ENCODE results near the gene MINDY4. TPM values are rescaled to one million over a fixed set of nuclear protein-coding genes. Genes with fewer than 3 reads are reported as not detected.

Gene MINDY4
- total RNA-seq, 1 donor: 13.2 TPM

DNA sequence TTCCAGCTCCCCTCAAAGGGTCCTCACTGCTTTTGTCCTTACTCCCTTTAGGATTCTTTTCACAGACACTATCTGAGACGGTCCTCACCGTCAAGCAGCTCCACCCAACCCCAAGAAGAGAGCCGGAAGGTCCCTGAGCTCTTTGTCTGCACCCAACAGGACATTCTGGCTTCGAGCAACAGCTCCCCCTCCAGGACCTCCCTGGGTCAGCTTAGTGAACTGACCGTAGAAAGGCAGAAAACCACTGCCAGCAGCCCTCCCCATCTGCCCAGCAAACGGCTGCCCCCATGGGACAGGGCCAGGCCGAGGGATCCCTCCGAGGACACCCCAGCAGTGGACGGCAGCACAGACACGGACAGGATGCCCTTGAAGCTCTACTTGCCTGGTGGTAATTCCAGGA is 19.9 kb downstream of the MINDY4 start:
- no peak for DNase-seq (ENCODE audit: low read depth)
- H3K4me3 ChIP-seq (ENCODE audit: low read depth, low read length): no peak overlapping the region
- TF ChIP-seq, protein P1, sequence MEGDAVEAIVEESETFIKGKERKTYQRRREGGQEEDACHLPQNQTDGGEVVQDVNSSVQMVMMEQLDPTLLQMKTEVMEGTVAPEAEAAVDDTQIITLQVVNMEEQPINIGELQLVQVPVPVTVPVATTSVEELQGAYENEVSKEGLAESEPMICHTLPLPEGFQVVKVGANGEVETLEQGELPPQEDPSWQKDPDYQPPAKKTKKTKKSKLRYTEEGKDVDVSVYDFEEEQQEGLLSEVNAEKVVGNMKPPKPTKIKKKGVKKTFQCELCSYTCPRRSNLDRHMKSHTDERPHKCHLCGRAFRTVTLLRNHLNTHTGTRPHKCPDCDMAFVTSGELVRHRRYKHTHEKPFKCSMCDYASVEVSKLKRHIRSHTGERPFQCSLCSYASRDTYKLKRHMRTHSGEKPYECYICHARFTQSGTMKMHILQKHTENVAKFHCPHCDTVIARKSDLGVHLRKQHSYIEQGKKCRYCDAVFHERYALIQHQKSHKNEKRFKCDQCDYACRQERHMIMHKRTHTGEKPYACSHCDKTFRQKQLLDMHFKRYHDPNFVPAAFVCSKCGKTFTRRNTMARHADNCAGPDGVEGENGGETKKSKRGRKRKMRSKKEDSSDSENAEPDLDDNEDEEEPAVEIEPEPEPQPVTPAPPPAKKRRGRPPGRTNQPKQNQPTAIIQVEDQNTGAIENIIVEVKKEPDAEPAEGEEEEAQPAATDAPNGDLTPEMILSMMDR (IDR thresholded peaks at IDR 0.05; ENCODE audit: insufficient read depth, low read length): no peak

DNA sequence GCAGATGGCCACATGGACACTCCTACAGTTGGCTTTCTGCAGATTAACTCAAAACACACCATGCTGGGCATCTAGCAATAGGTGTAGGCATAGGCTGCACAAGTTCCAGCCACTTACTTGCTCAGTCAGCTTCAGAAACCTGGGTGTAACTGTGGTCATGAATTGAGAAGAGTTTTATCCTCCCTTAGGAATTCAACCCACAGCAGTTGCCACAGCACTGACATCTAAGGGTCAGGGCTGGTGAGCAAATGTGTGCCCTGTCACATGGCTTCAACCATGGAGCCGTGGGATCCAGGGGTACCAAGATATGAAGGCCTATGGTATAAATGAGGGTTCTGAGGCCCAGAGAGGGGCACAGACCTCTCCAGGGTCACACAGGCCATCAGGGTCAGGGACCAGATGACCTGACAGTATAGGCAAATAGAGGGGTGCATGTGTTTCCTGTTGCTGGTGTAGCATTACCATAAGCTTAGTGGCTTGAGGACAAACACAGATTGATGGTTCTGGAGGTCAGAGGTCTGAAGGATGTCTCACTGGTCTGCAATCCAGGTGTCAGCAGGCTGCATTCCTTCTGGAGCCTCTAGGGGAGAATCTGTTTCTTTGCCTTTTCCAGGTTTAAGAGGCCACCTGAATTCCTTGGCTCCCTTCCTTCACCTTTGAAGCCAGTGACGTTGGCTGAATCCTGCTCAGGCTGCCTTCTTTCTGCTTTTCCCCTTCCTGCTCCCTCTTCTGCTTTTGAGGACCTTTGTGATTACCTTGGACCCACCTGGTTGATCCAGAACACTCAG is 24.1 kb downstream of the MINDY4 start:
- no peak for DNase-seq (ENCODE audit: low read depth)
- TF ChIP-seq, protein P1 (IDR thresholded peaks at IDR 0.05; ENCODE audit: insufficient read depth, low read length): no peak
- no peak overlapping the region for H3K4me3 ChIP-seq (ENCODE audit: low read depth, low read length)

DNA sequence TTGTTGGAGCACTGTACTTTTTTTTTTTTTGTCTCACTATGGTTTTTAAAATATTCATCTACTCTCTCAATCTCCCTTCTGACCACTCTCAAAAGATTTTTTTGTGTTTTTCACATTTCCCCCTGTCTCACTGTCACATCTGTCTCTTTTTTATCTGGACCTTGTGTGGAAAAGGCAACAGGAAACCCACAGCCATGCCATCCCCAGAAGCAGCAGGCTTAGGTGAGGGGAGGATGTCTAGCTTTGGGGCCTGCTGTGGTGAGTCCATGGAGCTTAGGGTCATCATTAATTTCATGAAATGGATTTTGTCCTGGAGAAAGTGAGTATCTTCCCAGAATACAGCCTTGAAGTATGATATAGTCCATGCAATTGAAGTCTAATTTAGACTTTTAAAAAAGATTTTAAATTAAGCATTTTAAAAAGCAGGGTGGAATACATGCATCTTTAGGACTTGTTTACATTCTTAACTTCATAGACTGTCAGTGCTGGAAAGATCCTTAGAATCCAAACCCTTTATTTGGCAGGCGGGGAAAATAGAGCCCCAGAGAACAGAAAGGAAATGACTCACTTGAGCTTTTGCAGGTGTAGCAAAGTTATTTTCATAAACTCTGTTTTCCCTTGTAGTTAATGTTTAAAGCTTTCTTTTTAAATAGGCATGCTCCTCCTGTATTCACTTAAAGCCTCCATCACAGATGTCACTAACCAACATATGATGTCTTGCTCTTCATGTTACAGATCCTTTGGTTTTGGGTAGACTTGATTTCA is 25.1 kb downstream of the MINDY4 start:
- DNase-seq (ENCODE audit: low read depth): peak; percentile 83
- no peak overlapping the region for H3K4me3 ChIP-seq (ENCODE audit: low read depth, low read length)
- TF ChIP-seq, protein P1 (IDR thresholded peaks at IDR 0.05; ENCODE audit: insufficient read depth, low read length): no peak

DNA sequence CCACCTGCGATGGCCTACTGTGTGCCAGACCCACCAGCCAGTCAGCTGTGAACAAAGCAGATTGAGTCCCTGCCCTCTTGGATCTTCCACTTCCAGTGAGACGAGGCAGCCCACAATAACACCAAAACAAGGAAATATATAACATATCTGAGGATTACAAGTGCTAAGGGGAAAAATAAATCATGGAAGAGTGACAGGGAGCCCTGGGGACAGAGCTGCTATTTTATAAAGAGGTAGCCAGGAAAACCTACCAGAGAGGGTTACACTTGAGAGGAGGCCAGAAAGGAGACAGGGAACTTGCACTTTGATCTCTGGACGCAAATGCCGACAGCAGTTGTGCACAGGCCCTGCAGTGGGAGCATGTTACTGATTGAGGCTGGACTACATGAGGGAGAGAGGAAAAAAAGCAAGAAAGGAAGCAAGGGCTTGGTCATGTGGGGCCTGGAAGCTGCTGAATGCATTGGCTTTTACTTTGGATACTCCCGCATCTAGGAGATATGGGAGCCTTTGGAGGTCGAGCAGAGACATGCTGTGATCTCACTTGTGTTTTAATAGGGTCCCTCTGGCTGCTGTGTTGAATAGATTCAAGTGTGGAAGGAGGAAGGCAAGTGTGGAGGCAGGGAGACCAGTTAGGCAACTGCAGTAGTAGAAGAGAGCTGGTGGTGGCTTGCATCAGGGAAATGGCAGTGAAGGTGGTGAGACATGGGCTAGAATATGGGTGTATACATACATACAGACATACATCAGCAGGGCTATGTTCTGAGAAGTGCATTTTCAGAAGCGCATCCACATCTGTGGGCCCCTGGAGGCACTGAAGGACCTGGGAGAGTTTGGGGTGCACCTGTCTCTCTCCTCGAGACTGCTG is 26.2 kb downstream of the MINDY4 start:
- no peak overlapping the region for H3K4me3 ChIP-seq (ENCODE audit: low read depth, low read length)
- no peak for DNase-seq (ENCODE audit: low read depth)
- TF ChIP-seq, protein P1 (IDR thresholded peaks at IDR 0.05; ENCODE audit: insufficient read depth, low read length): no peak

DNA sequence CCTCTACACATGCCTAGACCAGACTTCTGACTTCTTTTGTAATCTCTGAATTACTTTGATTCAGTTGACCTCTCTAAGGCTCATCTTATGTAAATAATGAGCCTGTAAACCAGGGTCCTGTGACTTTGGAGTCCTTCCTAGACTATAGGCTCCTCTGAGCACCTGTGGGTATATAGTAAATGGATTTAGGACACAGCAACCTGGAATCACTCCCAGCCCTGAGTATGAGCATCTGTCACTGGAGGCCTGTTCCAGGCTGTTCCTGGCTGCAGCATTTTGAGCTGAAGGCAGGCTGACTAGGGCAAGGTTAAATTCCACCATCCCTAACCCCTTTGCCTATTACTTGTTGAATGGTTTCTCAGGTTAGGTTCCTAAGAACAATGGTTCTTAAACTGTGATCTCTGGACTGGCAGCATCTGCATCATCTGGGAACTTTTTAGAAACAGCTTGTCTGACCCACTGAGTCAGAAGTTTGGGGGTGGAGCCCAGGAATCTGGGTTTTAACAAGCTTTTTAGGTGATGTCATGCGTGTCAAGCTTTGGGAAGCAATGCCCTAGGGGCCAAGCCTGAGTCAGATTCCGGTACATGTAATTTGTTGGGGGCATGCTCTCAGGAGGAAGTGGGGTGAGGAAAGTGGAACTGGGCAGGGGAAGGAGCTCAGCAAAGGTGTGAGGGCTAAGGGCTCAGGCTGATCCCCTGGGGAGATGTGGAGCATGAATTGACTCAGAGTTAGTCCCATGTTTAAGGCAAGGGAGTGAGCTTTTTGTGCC is 28.2 kb downstream of the MINDY4 start:
- DNase-seq (ENCODE audit: low read depth): peak; percentile 95
- H3K4me3 ChIP-seq (ENCODE audit: low read depth, low read length): no peak overlapping the region
- TF ChIP-seq, protein P1 (IDR thresholded peaks at IDR 0.05; ENCODE audit: insufficient read depth, low read length): no peak
